IPS-NIHi7 (cell line): ENCODE data around the gene VPS26C.

Experiments
- DNase-seq: peaks from one replicate; pipeline ENCODE4 v3.0.0; 2012; ENCODE audit warnings: mixed read lengths; ENCODE audit errors: extremely low spot score

VPS26C gene

GRCh38 chr21:37264808-37265207, 2.3 kb downstream of the VPS26C start:
- DNase-seq = no peak

DNA sequence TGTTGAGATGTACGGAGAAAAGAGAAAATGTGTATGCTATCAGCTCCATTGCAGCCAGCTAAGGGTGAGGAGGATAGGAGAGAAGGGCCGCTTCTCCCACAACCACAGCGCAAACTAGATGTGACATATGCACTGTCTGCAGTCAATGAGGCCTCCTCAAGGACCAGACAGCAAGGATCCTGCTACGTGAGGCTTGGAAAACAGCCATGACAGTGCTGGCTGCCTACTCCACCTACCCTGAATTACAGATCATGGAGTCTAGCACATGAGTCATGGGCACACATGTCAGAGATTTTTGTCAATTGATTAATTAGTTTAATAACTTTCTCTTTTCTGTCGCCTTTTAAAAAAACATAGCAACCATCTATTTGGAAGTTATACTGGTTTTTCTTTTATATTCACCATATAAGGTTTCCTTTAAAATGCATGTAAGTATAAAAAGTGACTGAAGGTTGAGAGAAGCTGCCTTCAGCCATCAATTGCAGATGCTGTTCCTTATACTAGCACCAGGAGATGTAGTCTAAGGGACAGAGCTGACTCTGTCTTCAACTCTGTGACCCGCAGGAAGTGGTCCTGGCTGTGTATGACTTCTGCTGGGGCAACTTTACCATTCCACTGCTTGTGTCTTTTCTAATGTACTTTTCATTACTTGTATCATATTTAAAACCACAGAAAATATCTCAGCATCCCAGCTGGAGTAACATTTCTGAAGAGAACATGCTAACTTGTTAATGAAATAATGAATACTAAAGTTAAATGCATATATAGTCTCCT, 3.1 kb downstream of the VPS26C start:
- DNase-seq = no peak

GRCh38 chr21:37259426-37259825, 7.7 kb downstream of the VPS26C start:
- DNase-seq = no peak

- peak; percentile 68 for DNase-seq
Measured at GRCh38 chr21:37257967-37258877, 8.9 kb downstream of the VPS26C start.

GRCh38 chr21:37257511-37257966, 9.6 kb downstream of the VPS26C start:
- peak; percentile 57 for DNase-seq

- no peak for DNase-seq
Measured at GRCh38 chr21:37253991-37254390, 13.1 kb downstream of the VPS26C start.

- DNase-seq = no peak
Measured at GRCh38 chr21:37251294-37251634, 15.9 kb downstream of the VPS26C start.

- DNase-seq = no peak
Measured at GRCh38 chr21:37249112-37249904, 17.8 kb downstream of the VPS26C start.

- DNase-seq = no peak
Measured at GRCh38 chr21:37248298-37248697, 18.8 kb downstream of the VPS26C start.

- no peak for DNase-seq
Measured at GRCh38 chr21:37245151-37245550, 22.0 kb downstream of the VPS26C start.

DNA sequence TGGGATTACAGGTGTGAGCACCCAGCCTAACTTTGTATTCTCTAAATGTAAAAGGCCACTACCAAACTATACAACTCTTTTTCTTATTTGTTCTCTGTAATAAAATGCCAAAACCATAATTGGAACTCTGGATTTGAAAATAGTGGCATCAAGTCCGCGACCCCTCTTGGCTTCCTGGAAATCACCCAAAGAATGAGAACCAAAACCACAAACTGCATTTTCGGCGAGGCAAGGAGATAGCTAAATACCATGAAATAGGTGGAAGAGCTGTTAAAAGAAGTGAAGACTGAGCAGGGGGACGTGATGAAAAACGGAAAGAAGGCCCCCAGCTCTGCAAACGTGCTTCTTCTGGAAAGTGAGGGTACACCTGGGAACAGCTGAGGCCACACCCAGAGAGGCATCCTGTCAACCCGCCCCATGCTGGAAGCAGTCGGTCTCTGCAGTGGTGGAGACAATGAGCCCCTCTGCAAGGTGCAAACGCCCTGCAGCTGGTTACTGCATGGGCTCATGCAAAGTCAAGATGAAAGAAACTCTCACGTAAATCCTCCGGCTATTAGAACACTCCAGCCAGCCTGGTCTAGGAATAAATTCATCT, 22.5 kb downstream of the VPS26C start:
- peak; percentile 34 for DNase-seq

- no peak for DNase-seq
Measured at GRCh38 chr21:37243961-37244360, 23.2 kb downstream of the VPS26C start.

- DNase-seq = no peak
Measured at GRCh38 chr21:37241426-37241825, 25.7 kb downstream of the VPS26C start.

DNA sequence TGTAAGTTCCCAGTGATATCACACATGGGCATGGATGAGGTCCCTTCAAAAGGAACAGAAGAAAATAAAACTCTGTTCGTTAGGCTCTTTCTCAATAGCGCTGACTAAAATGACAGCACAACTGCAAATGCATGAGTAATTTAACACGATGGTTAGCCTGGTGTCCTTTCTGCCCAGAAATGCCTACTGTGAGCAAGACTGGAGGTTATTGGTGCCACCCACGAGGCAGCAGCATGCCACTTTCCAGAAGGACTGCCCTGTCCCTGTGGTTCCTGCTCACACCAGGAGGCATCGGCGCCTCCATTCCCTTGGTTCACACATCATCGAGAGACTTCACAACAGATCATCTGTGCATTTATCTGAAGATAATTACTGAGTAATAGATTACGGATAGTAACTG, 26.2 kb downstream of the VPS26C start:
- DNase-seq = no peak

- DNase-seq = no peak
Measured at GRCh38 chr21:37237764-37238163, 29.4 kb downstream of the VPS26C start.

DNA sequence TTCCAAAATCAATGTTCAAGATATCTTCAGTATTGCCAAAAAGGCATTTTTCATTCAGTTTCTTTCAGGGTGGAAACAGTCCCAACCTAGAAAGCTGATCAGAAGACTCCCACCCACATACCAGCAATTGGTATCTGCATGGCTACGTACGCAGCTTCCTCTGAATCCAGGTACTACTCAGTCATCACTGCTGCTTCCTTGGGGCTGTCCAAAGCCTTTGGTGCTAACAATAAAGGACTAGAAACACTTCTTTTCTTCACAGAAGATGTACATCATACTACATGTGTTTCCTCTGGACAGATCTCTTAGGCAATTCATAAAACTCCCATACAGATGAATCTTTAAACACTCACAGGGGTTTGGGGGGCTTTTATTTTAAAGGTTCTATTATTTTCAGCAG, 29.8 kb downstream of the VPS26C start:
- no peak for DNase-seq

- no peak for DNase-seq
Measured at GRCh38 chr21:37233551-37234146, 33.5 kb downstream of the VPS26C start.

- no peak for DNase-seq
Measured at GRCh38 chr21:37232274-37233018, 34.7 kb downstream of the VPS26C start.

DNA sequence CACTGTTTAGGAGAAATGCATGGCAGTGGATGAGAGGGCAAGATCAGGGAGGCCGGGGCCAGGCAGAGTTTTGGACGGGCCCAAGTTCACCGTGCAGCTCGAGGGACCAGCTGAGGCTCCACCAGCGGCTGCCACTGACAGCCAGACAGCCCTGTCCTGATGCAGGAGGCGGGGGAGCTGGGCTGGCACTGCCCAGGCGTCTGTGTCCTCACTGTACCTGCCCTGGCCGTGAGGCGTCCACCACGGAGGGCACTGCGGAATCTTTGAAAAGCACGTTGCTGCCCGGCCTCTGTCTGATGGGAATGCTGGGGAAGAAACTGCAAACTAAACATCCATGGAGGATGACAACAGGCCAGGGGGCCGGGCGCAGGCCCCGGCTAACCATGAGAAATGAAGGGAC, 35.5 kb downstream of the VPS26C start:
- DNase-seq = no peak

DNA sequence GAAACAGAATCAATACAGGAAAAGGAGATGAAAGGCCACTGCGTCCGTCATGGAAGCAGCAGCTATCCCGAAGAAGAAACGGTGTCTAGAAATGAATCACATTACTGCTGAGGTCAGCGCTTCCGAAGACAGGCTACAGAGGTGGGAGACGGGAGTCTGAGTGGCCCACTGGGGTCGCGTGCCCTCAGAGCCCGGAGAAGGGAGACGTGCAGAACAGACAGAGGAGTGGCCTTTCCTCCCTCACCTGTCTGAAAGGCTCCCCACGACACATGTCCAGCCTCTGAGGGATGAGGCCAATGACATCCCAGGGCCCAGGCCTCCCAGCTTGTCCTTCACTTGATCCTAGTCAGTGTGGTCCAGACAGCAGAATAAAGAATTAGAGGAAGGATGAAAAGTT, 35.9 kb downstream of the VPS26C start:
- no peak for DNase-seq
